IMR-90 (cell line): ENCODE results near the gene SIN3B. TPM values are rescaled to one million over a fixed set of nuclear protein-coding genes. Genes with fewer than 3 reads are reported as not detected.

Experiments
- ATAC-seq: fragments of 200-7000 bp; cut with Tn5 transposase; 2 replicates; pipeline ENCODE4 v1.9.1; 2020; ENCODE audit warnings: low read depth, mild to moderate bottlenecking, moderate library complexity
- BruUV-seq: library from RNA; stranded (reverse); fragments of 400-500 nt; replicated peaks from 2 replicates; lab custom pipeline; 2021; lab: Mats Ljungman, UMichigan
- CTCF ChIA-PET: fragments of 300-600 bp; formaldehyde crosslinking; extraction: SDS; loops from one replicate; lab custom pipeline; 2021; ENCODE audit warnings: antibody characterized with exemption; lab: Yijun Ruan, JAX
- POLR2A ChIA-PET: fragments of 300-600 bp; sonication (Branson Sonifier 250); formaldehyde crosslinking; loops from one replicate; lab custom pipeline; 2022; ENCODE audit warnings: antibody characterized with exemption; ENCODE audit not compliant: unreplicated experiment; lab: Charles Lee
- DNase-seq: peaks from one replicate; pipeline ENCODE4 v3.0.0; 2013
- H2AFZ ChIP-seq: replicated peaks from 2 replicates; pipeline ENCODE3; 2013; ENCODE audit warnings: low read length, mild to moderate bottlenecking; ENCODE audit not compliant: poor library complexity
- H2AK5ac ChIP-seq: 2 replicates; pipeline ENCODE4 v1.6.1; 2013; ENCODE audit warnings: low read depth, low read length, inconsistent platforms
- H2AK9ac ChIP-seq: replicated peaks from 2 replicates; pipeline ENCODE3; 2013; ENCODE audit warnings: mild to moderate bottlenecking, low read depth, low read length, moderate library complexity; ENCODE audit not compliant: poor library complexity
- H2BK120ac ChIP-seq: 2 replicates; pipeline ENCODE4 v1.6.1; 2013; ENCODE audit warnings: low read depth, low read length, inconsistent platforms
- H2BK15ac ChIP-seq: 3 replicates; pipeline ENCODE4 v1.6.1; 2013; ENCODE audit warnings: low read depth, low read length, inconsistent platforms
- H2BK20ac ChIP-seq: 2 replicates; pipeline ENCODE4 v1.6.1; 2013; ENCODE audit warnings: low read depth, mild to moderate bottlenecking, inconsistent platforms, low read length, moderate library complexity
- H2BK5ac ChIP-seq: 2 replicates; pipeline ENCODE4 v1.6.1; 2013; ENCODE audit warnings: mild to moderate bottlenecking, low read depth, low read length, inconsistent platforms; ENCODE audit not compliant: poor library complexity, severe bottlenecking
- H3K14ac ChIP-seq: replicated peaks from 2 replicates; pipeline ENCODE4 v1.6.1; 2013; ENCODE audit warnings: low read depth, low read length, inconsistent platforms
- H3K18ac ChIP-seq: 2 replicates; pipeline ENCODE4 v1.6.1; 2013; ENCODE audit warnings: low read depth, low read length, control low read depth
- H3K23ac ChIP-seq: 2 replicates; pipeline ENCODE4 v1.6.1; 2013; ENCODE audit warnings: low read depth, low read length, inconsistent platforms
- H3K27ac ChIP-seq: 2 replicates; pipeline ENCODE4 v1.5.1; 2013; ENCODE audit warnings: mild to moderate bottlenecking, control low read depth, low read length; ENCODE audit not compliant: insufficient read depth
- H3K27me3 ChIP-seq: 2 replicates; pipeline ENCODE4 v1.6.1; 2013; ENCODE audit warnings: low read length; ENCODE audit not compliant: control insufficient read depth, insufficient read depth
- H3K36me3 ChIP-seq: 2 replicates; pipeline ENCODE4 v1.6.1; 2013; ENCODE audit warnings: low read length, mixed read lengths; ENCODE audit not compliant: control insufficient read depth, insufficient read depth
- H3K4ac ChIP-seq: 2 replicates; pipeline ENCODE4 v1.6.1; 2013; ENCODE audit warnings: low read depth, low read length, inconsistent platforms
- H3K4me1 ChIP-seq: 2 replicates; pipeline ENCODE4 v1.6.1; 2013; ENCODE audit warnings: low read length, mixed read lengths; ENCODE audit not compliant: control insufficient read depth, insufficient read depth
- H3K4me2 ChIP-seq: 2 replicates; pipeline ENCODE4 v1.6.1; 2013; ENCODE audit warnings: low read depth, mild to moderate bottlenecking, control low read depth, low read length, moderate library complexity
- H3K4me3 ChIP-seq: 2 replicates; pipeline ENCODE4 v1.5.1; 2013; ENCODE audit warnings: low read depth, mild to moderate bottlenecking, control low read depth, low read length, moderate library complexity; ENCODE audit not compliant: insufficient read depth
- H3K56ac ChIP-seq: 2 replicates; pipeline ENCODE4 v1.6.1; 2013; ENCODE audit warnings: low read length, inconsistent platforms; ENCODE audit not compliant: insufficient read depth; ENCODE audit errors: extremely low read depth
- H3K79me1 ChIP-seq, 2 experiments: 2 replicates each; pipeline ENCODE4 v1.6.1; 2013; ENCODE audit warnings: low read length in 2 of 2, inconsistent platforms in 1 of 2, low read depth in 1 of 2
- H3K9ac ChIP-seq: 2 replicates; pipeline ENCODE4 v1.6.1; 2013; ENCODE audit warnings: low read depth, low read length, control low read depth
- H3K9me1 ChIP-seq: 2 replicates; pipeline ENCODE4 v1.6.1; 2013; ENCODE audit warnings: low read length, inconsistent platforms; ENCODE audit not compliant: insufficient read depth
- H3K9me3 ChIP-seq: 2 replicates; pipeline ENCODE4 v1.6.1; 2013; ENCODE audit warnings: low read length; ENCODE audit not compliant: control insufficient read depth, insufficient read depth
- H4K20me1 ChIP-seq: 2 replicates; pipeline ENCODE4 v1.6.1; 2013; ENCODE audit warnings: low read length, inconsistent platforms; ENCODE audit not compliant: insufficient read depth
- H4K5ac ChIP-seq: 2 replicates; pipeline ENCODE4 v1.6.1; 2013; ENCODE audit warnings: mild to moderate bottlenecking, low read depth, low read length, control low read depth
- H4K8ac ChIP-seq, 2 experiments: 2 replicates each; pipeline ENCODE4 v1.6.1; 2013; ENCODE audit warnings: low read depth in 2 of 2, low read length in 2 of 2, control low read depth in 1 of 2, inconsistent platforms in 1 of 2
- H4K91ac ChIP-seq: 2 replicates; pipeline ENCODE4 v1.6.1; 2013; ENCODE audit warnings: low read depth, low read length, inconsistent platforms; ENCODE audit not compliant: insufficient read depth
- BHLHE40 ChIP-seq: fragments of 150-350 bp; IDR thresholded peaks from 2 replicates; pipeline ENCODE4 v1.6.1; 2016; ENCODE audit warnings: mild to moderate bottlenecking, low read depth, low read length
- CEBPB ChIP-seq: IDR thresholded peaks from 2 replicates; pipeline ENCODE4 v1.6.1; 2012; ENCODE audit warnings: low read depth, low read length, improper control_type of control experiment
- CHD1 ChIP-seq: IDR thresholded peaks from 2 replicates; pipeline ENCODE4 v1.6.1; 2012; ENCODE audit warnings: low read depth, low read length, improper control_type of control experiment
- FOS ChIP-seq: fragments of 150-350 bp; IDR thresholded peaks from 2 replicates; pipeline ENCODE4 v1.6.1; 2016; ENCODE audit warnings: low read depth, low read length
- MAFK ChIP-seq: IDR thresholded peaks from 2 replicates; pipeline ENCODE4 v1.6.1; 2012; ENCODE audit warnings: low read depth, low read length, improper control_type of control experiment
- MAZ ChIP-seq: IDR thresholded peaks from 2 replicates; pipeline ENCODE4 v1.6.1; 2012; ENCODE audit warnings: low read depth, mild to moderate bottlenecking, low read length, improper control_type of control experiment, moderate library complexity, borderline replicate concordance
- MXI1 ChIP-seq: IDR thresholded peaks from 2 replicates; pipeline ENCODE4 v1.6.1; 2012; ENCODE audit warnings: low read depth, mild to moderate bottlenecking, low read length, moderate library complexity, borderline replicate concordance
- NFE2L2 ChIP-seq: fragments of 150-350 bp; IDR thresholded peaks from 2 replicates; pipeline ENCODE4 v1.6.1; 2016; ENCODE audit warnings: low read depth, mild to moderate bottlenecking, low read length
- POLR2A ChIP-seq: IDR thresholded peaks from 2 replicates; pipeline ENCODE4 v1.6.1; 2012; ENCODE audit warnings: mild to moderate bottlenecking, low read depth, low read length
- RAD21 ChIP-seq: IDR thresholded peaks from 2 replicates; pipeline ENCODE4 v1.6.1; 2012; ENCODE audit warnings: low read length, improper control_type of control experiment
- RCOR1 ChIP-seq: IDR thresholded peaks from 2 replicates; pipeline ENCODE4 v1.6.1; 2012; ENCODE audit warnings: mild to moderate bottlenecking, low read length, improper control_type of control experiment; ENCODE audit not compliant: insufficient replicate concordance
- RFX5 ChIP-seq: IDR thresholded peaks from 2 replicates; pipeline ENCODE4 v1.8.0; 2012; ENCODE audit warnings: low read depth, mild to moderate bottlenecking, low read length, moderate library complexity
- SMC3 ChIP-seq: fragments of 150-350 bp; IDR thresholded peaks from 2 replicates; pipeline ENCODE4 v1.6.1; 2016; ENCODE audit warnings: low read depth, mild to moderate bottlenecking, antibody characterized with exemption, low read length, moderate library complexity
- WGBS, 2 experiments: methylation state at CpG; one replicate each; pipeline versions ENCODE4 v1.1.5 to v1.1.7; 2013; ENCODE audit warnings: missing lambda C conversion rate in 2 of 2; ENCODE audit not compliant: insufficient read length in 1 of 2; ENCODE audit errors: extremely low coverage in 2 of 2; 5-methylcytosine and 5-hydroxymethylcytosine counted together
- dilution Hi-C: fragments of 300-500 bp; cut with HindIII; formaldehyde crosslinking; loops from one replicate; pipeline ENCODE4 v1.14.3; 2018; ENCODE audit warnings: low sequenced_read_pairs; ENCODE audit not compliant: unreplicated experiment
- in situ Hi-C: fragments of 300-500 bp; cut with MboI; formaldehyde crosslinking; loops from 3 replicates; pipeline ENCODE4 v1.14.3; 2019; ENCODE audit warnings: low sequenced_read_pairs, inconsistent platforms, mixed read lengths
- intact Hi-C: fragments of 100-400 bp; cut with micrococcal nuclease; formaldehyde crosslinking; loops from 2 replicates; pipeline ENCODE4 v1.10.0; 2022
- polyA plus RNA-seq, 3 experiments: library from polyadenylated mRNA; depleted of rRNA; stranded (reverse); fragments of >200 nt; gene quantifications; 2 replicates each; pipeline ENCODE4 v1.2.3, GENCODE V29; 2012; ENCODE audit warnings: low replicate concordance in 1 of 3
- total RNA-seq: library from RNA; depleted of rRNA; stranded (reverse); fragments of >200 nt; gene quantifications from 2 replicates; pipeline ENCODE4 v1.2.3, GENCODE V29; 2012
- TF ChIP-seq, protein P1 (sequence below): fragments of 150-350 bp; IDR thresholded peaks from 2 replicates; pipeline ENCODE4 v1.6.1; 2016; ENCODE audit warnings: low read depth, mild to moderate bottlenecking, low read length, moderate library complexity, borderline replicate concordance
- TF ChIP-seq, protein P2 (sequence below): conservative IDR thresholded peaks from 2 replicates; pipeline ENCODE4 v1.5.1; 2012; ENCODE audit warnings: mild to moderate bottlenecking, low read depth, low read length, improper control_type of control experiment

Gene SIN3B
- total and polyA plus RNA-seq, 2 of the 4 experiments (the other 2 are of a cell fraction) = 7.9 to 40.0 TPM

DNA sequence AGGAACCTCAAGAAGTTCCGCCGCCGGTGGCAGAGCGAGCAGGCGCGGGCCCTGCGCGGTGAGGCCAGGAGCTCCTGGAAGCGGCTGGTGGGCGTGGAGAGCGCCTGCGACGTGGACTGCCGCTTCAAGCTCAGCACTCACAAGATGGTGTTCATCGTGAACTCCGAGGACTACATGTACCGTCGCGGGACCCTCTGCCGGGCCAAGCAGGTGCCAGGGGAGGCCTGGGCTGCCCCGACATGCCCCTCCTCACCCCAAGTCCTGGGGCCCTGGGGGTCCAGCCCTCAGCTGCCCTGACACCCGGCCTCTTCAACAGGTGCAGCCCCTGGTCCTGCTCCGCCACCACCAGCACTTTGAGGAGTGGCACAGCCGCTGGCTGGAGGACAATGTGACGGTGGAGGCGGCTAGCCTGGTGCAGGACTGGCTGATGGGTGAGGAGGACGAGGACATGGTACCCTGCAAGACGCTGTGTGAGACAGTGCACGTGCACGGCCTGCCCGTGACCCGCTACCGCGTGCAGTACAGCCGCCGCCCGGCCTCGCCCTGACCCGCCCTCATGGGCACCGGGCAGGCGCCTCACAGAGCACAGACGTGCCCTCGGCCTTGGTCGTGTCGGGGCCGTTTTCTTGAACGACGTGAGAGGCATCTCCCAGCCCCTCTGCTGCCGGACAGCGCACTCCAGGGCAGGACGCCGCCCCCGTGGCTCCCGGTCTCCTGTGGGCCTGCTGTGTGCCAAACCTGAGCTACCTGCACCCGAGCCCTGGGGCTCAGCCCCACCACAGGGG is 49.2 kb downstream of the SIN3B start:
- 99% methylated on average over 28 of the region's 55 CpGs; no CpG with 5 or more reads in 1 of the 2 experiments for WGBS, 2 experiments
- H3K27ac ChIP-seq = no peak overlapping the region
- peaks cover 19 to 21% of the 10 kb centered on the region in 2 experiments for H3K79me1 ChIP-seq
- H4K5ac ChIP-seq = no peak overlapping the region
- no peaks in the 10 kb centered on the region for H3K4me1 ChIP-seq
- no TSS peak for BruUV-seq
- H2BK120ac ChIP-seq = no peak overlapping the region
- peaks cover 26% of the 10 kb centered on the region for H4K20me1 ChIP-seq
- intact Hi-C loops = no loop called here
- dilution Hi-C loops = no loop called here
- DNase-seq (no peak), ATAC-seq (no peak)
- H3K14ac ChIP-seq = no peak overlapping the region
- no peak overlapping the region for H4K91ac ChIP-seq
- ChIA-PET POLR2A (no interaction called here), CTCF (no interaction called here)
- H3K18ac ChIP-seq = no peak overlapping the region
- no peak overlapping the region for H3K4ac ChIP-seq
- no peak overlapping the region for H3K4me3 ChIP-seq
- H2AFZ ChIP-seq = peak overlapping the region; percentile 21
- peaks cover 22% of the 10 kb centered on the region for H3K9me3 ChIP-seq
- no peak overlapping the region for H2AK5ac ChIP-seq
- no peak overlapping the region for H2BK20ac ChIP-seq
- no peak overlapping the region for H3K4me2 ChIP-seq
- H3K9me1 ChIP-seq = 0 out of 2 replicates have a peak, but pooled peaks cover 5% of the 10 kb centered on the region
- in situ Hi-C loops = no loop called here
- no peak overlapping the region for H4K8ac ChIP-seq
- H3K56ac ChIP-seq = no peak overlapping the region
- H2BK5ac ChIP-seq = no peak overlapping the region
- no peaks in the 10 kb centered on the region for H3K27me3 ChIP-seq
- H3K9ac ChIP-seq = no peak overlapping the region
- no peak overlapping the region for H2AK9ac ChIP-seq
- no peak overlapping the region for H2BK15ac ChIP-seq
- peaks cover 57% of the 10 kb centered on the region for H3K36me3 ChIP-seq
- no peak overlapping the region for H3K23ac ChIP-seq
- no peak for TF ChIP-seq BHLHE40
- TF ChIP-seq CHD1 = no peak
- TF ChIP-seq NFE2L2 = no peak
- TF ChIP-seq MXI1 = no peak
- no peak for TF ChIP-seq MAFK
- no peak for TF ChIP-seq FOS
- no peak for TF ChIP-seq MAZ
- TF ChIP-seq, protein P1, sequence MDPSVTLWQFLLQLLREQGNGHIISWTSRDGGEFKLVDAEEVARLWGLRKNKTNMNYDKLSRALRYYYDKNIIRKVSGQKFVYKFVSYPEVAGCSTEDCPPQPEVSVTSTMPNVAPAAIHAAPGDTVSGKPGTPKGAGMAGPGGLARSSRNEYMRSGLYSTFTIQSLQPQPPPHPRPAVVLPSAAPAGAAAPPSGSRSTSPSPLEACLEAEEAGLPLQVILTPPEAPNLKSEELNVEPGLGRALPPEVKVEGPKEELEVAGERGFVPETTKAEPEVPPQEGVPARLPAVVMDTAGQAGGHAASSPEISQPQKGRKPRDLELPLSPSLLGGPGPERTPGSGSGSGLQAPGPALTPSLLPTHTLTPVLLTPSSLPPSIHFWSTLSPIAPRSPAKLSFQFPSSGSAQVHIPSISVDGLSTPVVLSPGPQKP = no peak
- TF ChIP-seq POLR2A = no peak
- TF ChIP-seq RCOR1 = no peak
- no peak for TF ChIP-seq RFX5
- TF ChIP-seq RAD21 = no peak
- TF ChIP-seq, protein P2, sequence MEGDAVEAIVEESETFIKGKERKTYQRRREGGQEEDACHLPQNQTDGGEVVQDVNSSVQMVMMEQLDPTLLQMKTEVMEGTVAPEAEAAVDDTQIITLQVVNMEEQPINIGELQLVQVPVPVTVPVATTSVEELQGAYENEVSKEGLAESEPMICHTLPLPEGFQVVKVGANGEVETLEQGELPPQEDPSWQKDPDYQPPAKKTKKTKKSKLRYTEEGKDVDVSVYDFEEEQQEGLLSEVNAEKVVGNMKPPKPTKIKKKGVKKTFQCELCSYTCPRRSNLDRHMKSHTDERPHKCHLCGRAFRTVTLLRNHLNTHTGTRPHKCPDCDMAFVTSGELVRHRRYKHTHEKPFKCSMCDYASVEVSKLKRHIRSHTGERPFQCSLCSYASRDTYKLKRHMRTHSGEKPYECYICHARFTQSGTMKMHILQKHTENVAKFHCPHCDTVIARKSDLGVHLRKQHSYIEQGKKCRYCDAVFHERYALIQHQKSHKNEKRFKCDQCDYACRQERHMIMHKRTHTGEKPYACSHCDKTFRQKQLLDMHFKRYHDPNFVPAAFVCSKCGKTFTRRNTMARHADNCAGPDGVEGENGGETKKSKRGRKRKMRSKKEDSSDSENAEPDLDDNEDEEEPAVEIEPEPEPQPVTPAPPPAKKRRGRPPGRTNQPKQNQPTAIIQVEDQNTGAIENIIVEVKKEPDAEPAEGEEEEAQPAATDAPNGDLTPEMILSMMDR = no peak
- no peak for TF ChIP-seq SMC3
- no peak for TF ChIP-seq CEBPB
